ENCODE results near the gene EMC6. TPM values are rescaled to one million over a fixed set of nuclear protein-coding genes. Genes with fewer than 3 reads are reported as not detected.
"Not testable (repeated sequence)": the region's sequence is repeated elsewhere in the genome, so short reads cannot be mapped to it uniquely, and the experiment has no call there.

The EMC6 gene
- total RNA-seq, 2 donors from 2014 or later: 12.7 to 31.8 TPM

DNA sequence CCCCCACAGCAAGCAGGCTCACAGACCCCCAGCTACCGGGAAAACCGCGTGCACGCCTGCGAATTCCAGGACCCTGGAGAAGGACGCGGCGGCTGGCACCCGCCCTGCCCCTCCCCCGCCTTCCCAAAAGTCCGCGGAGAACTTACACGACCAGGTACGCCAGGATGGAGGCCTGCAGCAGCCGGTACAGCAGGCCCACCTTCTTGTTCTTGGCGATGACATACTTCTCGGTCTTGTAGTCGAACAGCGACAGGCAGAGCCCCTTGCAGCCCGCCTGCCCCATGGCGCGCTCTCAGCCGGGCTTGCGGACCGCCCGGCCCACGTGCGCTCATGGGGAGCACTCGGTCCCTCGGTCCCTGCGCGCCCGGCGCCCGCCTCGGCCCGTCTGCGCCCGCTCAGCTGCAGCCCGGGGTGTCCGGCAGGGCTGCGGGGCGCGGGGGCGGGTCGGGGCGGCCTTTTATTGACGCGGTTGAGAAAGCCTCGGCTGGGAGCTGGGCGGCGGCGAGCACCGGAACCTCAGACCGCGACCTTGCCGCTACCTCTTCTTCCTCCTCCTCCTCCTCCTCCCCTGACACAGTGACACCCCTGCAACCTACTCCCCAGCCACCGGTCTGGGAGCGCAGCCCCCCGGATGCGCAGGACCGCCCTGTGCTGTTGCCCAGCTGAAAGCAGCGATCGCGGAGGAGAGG is 27.3 kb downstream of the EMC6 start, which contains the start of gene P2RX5:
Gene P2RX5 (minus strand): TSS at position 433 of the 689 bp plus-strand sequence. CDS start 150 bp downstream, at position 283.
- Histone ChIP-seq H3K9me3 (no peaks in the 10 kb centered on the region), H3K27ac (no peak within 1 kb of the TSS)
- under 1% methylated on average over 64 of the region's 65 CpGs for WGBS

DNA sequence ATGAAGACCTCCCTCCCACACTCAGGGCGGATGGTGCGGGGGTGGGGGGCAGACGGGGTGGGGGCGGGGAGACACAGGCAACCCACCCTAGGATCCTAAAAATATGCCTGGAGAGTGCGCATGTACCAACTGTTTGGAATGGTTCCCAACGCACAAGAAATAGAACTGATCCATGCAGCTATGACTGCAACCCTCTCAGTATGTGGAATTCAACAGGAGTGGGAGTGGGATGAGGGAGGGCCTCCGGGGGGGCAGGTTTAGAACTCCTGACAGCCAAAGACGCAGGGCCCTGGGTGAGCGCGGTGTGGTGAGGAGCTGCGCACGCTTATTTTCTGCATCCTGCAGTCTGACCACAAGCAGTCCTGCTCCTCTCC is 28.5 kb downstream of the EMC6 start:
- no peaks in the 10 kb centered on the region for H3K36me3 ChIP-seq
- H3K27me3 ChIP-seq (replicated peaks; ENCODE audit: insufficient read depth): peaks cover 13% of the 10 kb centered on the region
- H3K4me1 ChIP-seq (replicated peaks): no peaks in the 10 kb centered on the region
- DNase-seq (ENCODE audit: low spot score): no peak
- H3K9me3 ChIP-seq: no peaks in the 10 kb centered on the region
- intact Hi-C loops (cut with DNase I): no loop called here
- TF ChIP-seq POLR2AphosphoS5 (IDR thresholded peaks at IDR 0.05) (no peak), POLR2A (IDR thresholded peaks at IDR 0.05) (no peak)
- TF ChIP-seq, protein P1, sequence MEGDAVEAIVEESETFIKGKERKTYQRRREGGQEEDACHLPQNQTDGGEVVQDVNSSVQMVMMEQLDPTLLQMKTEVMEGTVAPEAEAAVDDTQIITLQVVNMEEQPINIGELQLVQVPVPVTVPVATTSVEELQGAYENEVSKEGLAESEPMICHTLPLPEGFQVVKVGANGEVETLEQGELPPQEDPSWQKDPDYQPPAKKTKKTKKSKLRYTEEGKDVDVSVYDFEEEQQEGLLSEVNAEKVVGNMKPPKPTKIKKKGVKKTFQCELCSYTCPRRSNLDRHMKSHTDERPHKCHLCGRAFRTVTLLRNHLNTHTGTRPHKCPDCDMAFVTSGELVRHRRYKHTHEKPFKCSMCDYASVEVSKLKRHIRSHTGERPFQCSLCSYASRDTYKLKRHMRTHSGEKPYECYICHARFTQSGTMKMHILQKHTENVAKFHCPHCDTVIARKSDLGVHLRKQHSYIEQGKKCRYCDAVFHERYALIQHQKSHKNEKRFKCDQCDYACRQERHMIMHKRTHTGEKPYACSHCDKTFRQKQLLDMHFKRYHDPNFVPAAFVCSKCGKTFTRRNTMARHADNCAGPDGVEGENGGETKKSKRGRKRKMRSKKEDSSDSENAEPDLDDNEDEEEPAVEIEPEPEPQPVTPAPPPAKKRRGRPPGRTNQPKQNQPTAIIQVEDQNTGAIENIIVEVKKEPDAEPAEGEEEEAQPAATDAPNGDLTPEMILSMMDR (IDR thresholded peaks at IDR 0.05): no peak
- H3K27ac ChIP-seq: no peak overlapping the region
- WGBS: 60% methylated on average over 10 of the region's 12 CpGs
- no peak overlapping the region for H3K4me3 ChIP-seq

More for the DNA sequence above, 27.3 kb downstream of the EMC6 start, which contains the start of gene P2RX5:
- intact Hi-C loops (cut with DNase I): no loop called here
- no peak for TF ChIP-seq POLR2AphosphoS5 (IDR thresholded peaks at IDR 0.05)
- TF ChIP-seq, protein P1 (IDR thresholded peaks at IDR 0.05): no peak
- Histone ChIP-seq H3K27me3 (replicated peaks; ENCODE audit: insufficient read depth) (peaks cover 13% of the 10 kb centered on the region), H3K36me3 (no peaks in the 10 kb centered on the region), H3K4me1 (replicated peaks) (no peaks in the 10 kb centered on the region), H3K4me3 (peak within 1 kb of the TSS; percentile 20 to 36)
- no peak for DNase-seq (ENCODE audit: low spot score)

DNA sequence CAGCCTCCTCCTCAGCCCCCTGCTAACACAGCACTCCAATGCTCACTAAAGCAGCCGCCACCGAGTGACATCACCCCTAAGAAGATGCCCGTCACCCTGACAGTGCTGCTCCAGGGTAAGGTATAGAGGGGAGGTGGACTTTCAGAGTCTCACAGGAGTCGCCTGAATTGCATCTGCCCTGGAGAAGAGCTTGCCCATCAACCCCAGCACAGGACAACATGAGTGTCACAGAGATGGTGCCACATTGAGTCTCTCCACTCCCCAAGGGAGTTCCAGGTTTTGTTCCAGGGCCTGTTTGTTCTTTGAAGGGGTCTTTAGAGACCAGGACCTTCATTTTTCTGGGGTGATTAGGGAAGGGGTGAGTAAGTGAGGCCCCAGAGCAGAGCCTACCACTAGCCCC is 29.5 kb downstream of the EMC6 start:
- DNase-seq (ENCODE audit: low spot score): no peak
- H3K27me3 ChIP-seq (replicated peaks; ENCODE audit: insufficient read depth): peaks cover 13% of the 10 kb centered on the region
- intact Hi-C loops (cut with DNase I): no loop called here
- H3K4me1 ChIP-seq (replicated peaks): no peaks in the 10 kb centered on the region
- WGBS: 87% methylated on average over 4 of the region's 4 CpGs
- H3K36me3 ChIP-seq: no peaks in the 10 kb centered on the region
- TF ChIP-seq, protein P1 (IDR thresholded peaks at IDR 0.05): no peak
- TF ChIP-seq POLR2AphosphoS5 (IDR thresholded peaks at IDR 0.05): no peak
- no peak for TF ChIP-seq POLR2A (IDR thresholded peaks at IDR 0.05)
- H3K27ac ChIP-seq: no peak overlapping the region
- no peaks in the 10 kb centered on the region for H3K9me3 ChIP-seq
- no peak overlapping the region for H3K4me3 ChIP-seq

DNA sequence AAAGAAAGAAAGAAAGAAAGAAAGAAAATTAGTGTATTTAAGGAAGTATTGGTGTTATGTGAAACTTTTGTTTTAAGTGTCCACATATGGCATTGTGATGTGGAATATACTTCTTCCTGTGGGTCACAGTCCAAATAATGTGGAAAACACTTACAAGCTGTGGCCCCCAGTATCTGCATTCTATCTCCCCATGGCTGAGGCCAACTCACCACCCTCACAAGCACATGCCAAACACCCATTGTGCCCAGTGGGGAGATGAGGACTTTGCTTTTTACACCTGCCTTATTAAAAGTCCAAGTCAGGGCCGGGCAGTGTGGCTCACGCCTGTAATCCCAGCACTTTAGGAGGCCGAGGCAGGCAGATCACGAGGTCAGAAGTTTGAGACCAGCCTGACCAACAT is 31.3 kb downstream of the EMC6 start:
- DNase-seq (ENCODE audit: low spot score): no peak
- H3K27ac ChIP-seq: no peak overlapping the region
- H3K9me3 ChIP-seq: no peaks in the 10 kb centered on the region
- H3K4me3 ChIP-seq: no peak overlapping the region
- intact Hi-C loops (cut with DNase I): no loop called here
- TF ChIP-seq POLR2AphosphoS5 (IDR thresholded peaks at IDR 0.05) (no peak), POLR2A (IDR thresholded peaks at IDR 0.05) (no peak)
- peaks cover 10% of the 10 kb centered on the region for H3K27me3 ChIP-seq (replicated peaks; ENCODE audit: insufficient read depth)
- 86% methylated on average over 4 of the region's 4 CpGs for WGBS
- no peaks in the 10 kb centered on the region for H3K4me1 ChIP-seq (replicated peaks)
- no peaks in the 10 kb centered on the region for H3K36me3 ChIP-seq

DNA sequence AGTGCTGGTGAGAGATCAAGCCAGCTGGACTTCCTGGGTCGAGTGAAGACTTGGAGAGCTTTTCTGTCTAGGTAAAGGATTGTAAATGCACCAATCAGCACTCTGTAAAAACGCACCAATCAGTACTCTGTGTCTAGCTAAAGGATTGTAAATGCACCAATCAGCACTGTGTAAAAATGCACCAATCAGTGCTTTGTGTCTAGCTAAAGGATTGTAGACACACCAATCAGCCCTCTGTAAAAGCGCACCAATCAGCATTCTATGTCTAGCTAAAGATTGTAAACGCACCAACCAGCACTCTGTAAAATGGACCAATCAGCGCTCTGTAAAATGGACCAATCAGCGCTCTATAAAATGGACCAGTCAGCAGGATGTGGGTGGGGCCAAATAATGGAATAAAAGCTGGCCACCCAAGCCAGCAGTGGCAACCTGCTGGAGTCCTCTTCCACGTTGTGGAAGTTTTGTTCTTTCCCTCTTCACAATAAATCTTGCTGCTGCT is 33.5 kb downstream of the EMC6 start:
- H3K27ac ChIP-seq; H3K9me3 ChIP-seq; H3K36me3 ChIP-seq; H3K27me3 ChIP-seq (replicated peaks; ENCODE audit: insufficient read depth); DNase-seq (ENCODE audit: low spot score); H3K4me3 ChIP-seq; H3K4me1 ChIP-seq (replicated peaks); intact Hi-C loops (cut with DNase I): not testable (repeated sequence)
- 96% methylated on average over 7 of the region's 7 CpGs for WGBS
